ENCODE results near the gene POLR2E. TPM values are rescaled to one million over a fixed set of nuclear protein-coding genes. Genes with fewer than 3 reads are reported as not detected.
A peak's percentile ranks its signal among the peaks of the same experiment; 100 is the strongest.

The POLR2E gene
- total and polyA plus RNA-seq, 9 of the 15 experiments (the other 6 are each of a cell fraction or from before 2014, with no cell fraction given): 3.4 to 413 (median 244) TPM

GRCh38 chr19:1085053-1085658 is 10.0 kb downstream of the POLR2E start (continued):
- TF ChIP-seq ZNF280B (CRISPR knock-in tag; IDR thresholded peaks at IDR 0.05) (no peak), MAFG (tag; conservative IDR thresholded peaks at IDR 0.05) (no peak), FOXJ2 (tag; IDR thresholded peaks at IDR 0.05) (no peak), BCLAF1 (IDR thresholded peaks at IDR 0.05; ENCODE audit: borderline replicate concordance in 1 of 2, control insufficient read depth in 1 of 2, low read depth in 2 of 2, low read length in 1 of 2) (0 out of 4 replicates have a peak, but pooled peaks of 1 of the 2 experiments have one; percentile 14), MAFF (IDR thresholded peaks at IDR 0.05; ENCODE audit: low read length) (no peak), KDM5B (IDR thresholded peaks at IDR 0.05; ENCODE audit: insufficient replicate concordance, low read depth, low read length) (no peak), ZNF398 (CRISPR knock-in tag; IDR thresholded peaks at IDR 0.05) (no peak), ETS2 (tag; IDR thresholded peaks at IDR 0.05; ENCODE audit: borderline replicate concordance, poor library complexity, severe bottlenecking) (no peak), HNRNPUL1 (IDR thresholded peaks at IDR 0.05; ENCODE audit: low read length) (no peak)

Measured in K562 (cell line).